GM20431 (cell line): ENCODE data around the gene CD96.

Experiments used
- in situ Hi-C: fragments of 300-500 bp; cut with MseI, MboI; formaldehyde crosslinking; loops from one replicate; pipeline ENCODE4 v1.15.0; 2020; ENCODE audit warnings: low sequenced_read_pairs; ENCODE audit not compliant: unreplicated experiment

The CD96 gene

GRCh38 chr3:111701292-111701906, 159.4 kb downstream of the CD96 start:
- in situ Hi-C loops = no loop called here
